GM06990 (cell line): ENCODE measurements around the gene FAM200C.

ENCODE experiments used
- DNase-seq: peaks from one replicate; pipeline ENCODE4 v3.0.0-alpha.2; 2011; ENCODE audit not compliant: insufficient read length; ENCODE audit errors: extremely low read depth
- H3K27me3 ChIP-seq: replicated peaks from 2 replicates; pipeline ENCODE4 v1.6.0; 2011; ENCODE audit warnings: low read length; ENCODE audit not compliant: control insufficient read depth, insufficient read depth
- H3K36me3 ChIP-seq: 2 replicates; pipeline ENCODE4 v1.5.1; 2011; ENCODE audit warnings: low read length; ENCODE audit not compliant: control insufficient read depth, insufficient read depth
- H3K4me3 ChIP-seq: replicated peaks from 2 replicates; pipeline ENCODE4 v1.5.1; 2011; ENCODE audit warnings: low read depth, mild to moderate bottlenecking, control low read depth, low read length
- CTCF ChIP-seq: IDR thresholded peaks from 2 replicates; pipeline ENCODE4 v1.5.1; 2011; ENCODE audit warnings: low read length, control low read depth, mild to moderate bottlenecking, inconsistent platforms; ENCODE audit not compliant: insufficient read depth, poor library complexity, severe bottlenecking

The FAM200C gene

GRCh38 chr5:160390787-160391696 lies 8.8 kb downstream of the FAM200C start:
- no peak for DNase-seq
- peak; percentile 32 for TF ChIP-seq CTCF
- Histone ChIP-seq H3K36me3 (no peaks in the 10 kb centered on the region), H3K4me3 (no peak overlapping the region), H3K27me3 (no peaks in the 10 kb centered on the region)

- no peak overlapping the region for H3K4me3 ChIP-seq
These were observed 12.4 kb downstream of the FAM200C start for GRCh38 chr5:160387445-160387844.

GRCh38 chr5:160385496-160385895 lies 14.4 kb downstream of the FAM200C start:
- DNase-seq: no peak

More at GRCh38 chr5:160387445-160387844, 12.4 kb downstream of the FAM200C start:
- Histone ChIP-seq H3K36me3 (no peaks in the 10 kb centered on the region), H3K27me3 (no peaks in the 10 kb centered on the region)
- no peak for DNase-seq
- TF ChIP-seq CTCF: no peak

DNA sequence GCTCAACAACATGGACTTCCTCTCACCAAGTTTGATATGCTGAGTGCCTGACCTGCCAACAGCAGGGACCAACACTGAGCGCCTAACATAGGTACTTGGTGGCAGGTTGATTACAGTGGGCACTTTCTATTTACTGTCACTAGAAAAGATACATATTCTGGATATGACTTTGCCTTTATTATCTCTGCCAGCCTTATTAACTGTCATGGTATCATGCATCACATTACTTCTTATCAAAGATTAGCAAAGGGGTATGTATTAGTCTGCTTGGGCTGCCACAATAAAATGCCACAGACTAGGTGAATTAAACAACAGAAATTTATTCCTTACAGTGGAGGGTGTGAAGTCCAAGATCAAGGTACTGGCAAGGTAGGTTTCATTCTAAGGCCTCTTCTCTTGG lies 15.2 kb downstream of the FAM200C start:
- H3K27me3 ChIP-seq: no peaks in the 10 kb centered on the region
- no peak for TF ChIP-seq CTCF
- DNase-seq: no peak

More at GRCh38 chr5:160385496-160385895, 14.4 kb downstream of the FAM200C start:
- H3K4me3 ChIP-seq: no peak overlapping the region
- no peaks in the 10 kb centered on the region for H3K36me3 ChIP-seq
- H3K27me3 ChIP-seq: no peaks in the 10 kb centered on the region
- TF ChIP-seq CTCF: no peak

DNA sequence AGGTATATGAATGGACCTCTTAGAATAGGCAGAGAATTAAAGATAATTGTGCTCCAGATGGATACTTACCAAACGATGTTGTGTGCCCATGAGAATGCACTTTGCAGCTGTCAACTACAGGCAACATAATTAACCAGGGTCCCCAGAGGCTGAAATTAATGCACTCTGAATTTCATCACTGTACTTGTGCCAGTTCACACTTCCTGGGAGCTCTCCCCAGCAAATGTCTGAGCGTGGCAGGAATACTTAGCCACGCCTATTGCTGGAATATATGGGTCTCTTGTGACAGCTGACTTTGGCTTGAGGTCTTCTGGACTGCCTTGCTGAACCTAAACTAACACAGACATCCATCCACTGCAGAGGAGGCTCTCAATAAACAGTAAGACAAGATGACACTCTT lies 17.5 kb downstream of the FAM200C start:
- H3K27me3 ChIP-seq: no peaks in the 10 kb centered on the region
- no peak for TF ChIP-seq CTCF
- H3K4me3 ChIP-seq: no peak overlapping the region
- H3K36me3 ChIP-seq: no peaks in the 10 kb centered on the region
- no peak for DNase-seq

More for the DNA sequence above, 15.2 kb downstream of the FAM200C start:
- no peaks in the 10 kb centered on the region for H3K36me3 ChIP-seq
- H3K4me3 ChIP-seq: no peak overlapping the region

- H3K27me3 ChIP-seq: no peaks in the 10 kb centered on the region
- H3K36me3 ChIP-seq: no peaks in the 10 kb centered on the region
- no peak for DNase-seq
- TF ChIP-seq CTCF: no peak
- H3K4me3 ChIP-seq: no peak overlapping the region
These were observed 19.8 kb downstream of the FAM200C start for GRCh38 chr5:160380041-160380440.
